ENCODE data around the gene ZNF619. TPM values are rescaled to one million over a fixed set of nuclear protein-coding genes. Genes with fewer than 3 reads are reported as not detected.

ZNF619 gene
- total and polyA plus RNA-seq, 4 donors: 0.50 to 7.1 (median 3.3) TPM

- DNase-seq: no peak
- no peak overlapping the region for H3K4me3 ChIP-seq (ENCODE audit: low read length in 2 of 2)
- H3K9me3 ChIP-seq (ENCODE audit: control insufficient read depth, low read length): peaks cover 9% of the 10 kb centered on the region
- no peaks in the 10 kb centered on the region for H3K27me3 ChIP-seq (ENCODE audit: control insufficient read depth in 1 of 2, insufficient read depth in 2 of 2, low read length in 1 of 2)
- 89 to 96% methylated on average over 3 of the region's 3 CpGs for WGBS, 2 donors
- intact Hi-C loops (cut with DNase I): loop anchor here (10.0 kb wide), 3 partner anchors 54 to 1566 kb away; partner anchors contain the start of genes EIF1B (in 1 of the 2), TRAK1 (in 1 of the 2) and ZNF619 (in 1 of the 2)
- no peak overlapping the region for H3K27ac ChIP-seq (ENCODE audit: low read depth in 1 of 2, low read length in 2 of 2)
- no peaks in the 10 kb centered on the region for H3K4me1 ChIP-seq (ENCODE audit: control insufficient read depth in 1 of 2, insufficient read depth in 2 of 2, low read length in 2 of 2)
- peaks cover 20 to 33% of the 10 kb centered on the region in 2 donors for H3K36me3 ChIP-seq (ENCODE audit: control insufficient read depth in 1 of 2, insufficient read depth in 2 of 2, low read length in 1 of 2)
- ATAC-seq (ENCODE audit: low FRiP score): no peak
Measured at GRCh38 chr3:40528426-40528825, 51.5 kb downstream of the ZNF619 start.

GRCh38 chr3:40532252-40532651 lies 55.3 kb downstream of the ZNF619 start:
- Histone ChIP-seq H3K4me3 (ENCODE audit: low read length in 2 of 2) (no peak overlapping the region), H3K27me3 (ENCODE audit: control insufficient read depth in 1 of 2, insufficient read depth in 2 of 2, low read length in 1 of 2) (no peaks in the 10 kb centered on the region), H3K27ac (ENCODE audit: low read depth in 1 of 2, low read length in 2 of 2) (no peak overlapping the region), H3K36me3 (ENCODE audit: control insufficient read depth in 1 of 2, insufficient read depth in 2 of 2, low read length in 1 of 2) (peaks cover 34 to 42% of the 10 kb centered on the region in 2 donors), H3K9me3 (ENCODE audit: control insufficient read depth, low read length) (peaks cover 20% of the 10 kb centered on the region), H3K4me1 (ENCODE audit: control insufficient read depth in 1 of 2, insufficient read depth in 2 of 2, low read length in 2 of 2) (no peaks in the 10 kb centered on the region)
- ATAC-seq (ENCODE audit: low FRiP score) (no peak), DNase-seq (no peak)
- WGBS, 2 donors: 98 to 100% methylated on average over 5 of the region's 5 CpGs
- intact Hi-C loops (cut with DNase I): no loop called here

GRCh38 chr3:40534283-40534682 lies 57.4 kb downstream of the ZNF619 start:
- peaks cover 22% of the 10 kb centered on the region for H3K9me3 ChIP-seq (ENCODE audit: control insufficient read depth, low read length)
- no peaks in the 10 kb centered on the region for H3K4me1 ChIP-seq (ENCODE audit: control insufficient read depth in 1 of 2, insufficient read depth in 2 of 2, low read length in 2 of 2)

More at GRCh38 chr3:40534283-40534682, 57.4 kb downstream of the ZNF619 start:
- ATAC-seq (ENCODE audit: low FRiP score) (no peak), DNase-seq (no peak)
- no peaks in the 10 kb centered on the region for H3K27me3 ChIP-seq (ENCODE audit: control insufficient read depth in 1 of 2, insufficient read depth in 2 of 2, low read length in 1 of 2)
- intact Hi-C loops (cut with DNase I): no loop called here
- H3K4me3 ChIP-seq (ENCODE audit: low read length in 2 of 2): no peak overlapping the region
- peaks cover 34 to 38% of the 10 kb centered on the region in 2 donors for H3K36me3 ChIP-seq (ENCODE audit: control insufficient read depth in 1 of 2, insufficient read depth in 2 of 2, low read length in 1 of 2)
- H3K27ac ChIP-seq (ENCODE audit: low read depth in 1 of 2, low read length in 2 of 2): no peak overlapping the region

Other genes with a start within 250 kb of the ZNF619 start
- gene EIF1B, start 167.4 kb upstream of the ZNF619 start, total RNA-seq: 10 to 100 TPM; 51.3 to 51.6 TPM
- 10 to 100 TPM; 74.0 to 79.2 TPM for gene EIF1B, start 167.4 kb upstream of the ZNF619 start, polyA plus RNA-seq
- 1 to 10 TPM; 1.6 to 2.2 TPM for gene ENTPD3, start 89.9 kb upstream of the ZNF619 start, total RNA-seq
- gene ENTPD3, start 89.9 kb upstream of the ZNF619 start, polyA plus RNA-seq: under 1 TPM; 0.10 to 0.50 TPM
- gene RPL14, start 19.8 kb upstream of the ZNF619 start, total RNA-seq: 1,000 to 10,000 TPM; 1,300 to 1,335 TPM
- gene RPL14, start 19.8 kb upstream of the ZNF619 start, polyA plus RNA-seq: 1,000 to 10,000 TPM; 1,102 to 1,500 TPM
- gene ZNF620, start 28.9 kb downstream of the ZNF619 start, total RNA-seq: 1 to 10 TPM; 4.7 to 5.1 TPM
- 10 to 100 TPM in 1 of 2 donors, 1 to 10 TPM in 1; 3.7 to 12.3 TPM for gene ZNF620, start 28.9 kb downstream of the ZNF619 start, polyA plus RNA-seq
- gene ZNF621, start 47.8 kb downstream of the ZNF619 start, total RNA-seq: 10 to 100 TPM; 24.1 to 35.1 TPM
- 10 to 100 TPM; 11.3 to 21.5 TPM for gene ZNF621, start 47.8 kb downstream of the ZNF619 start, polyA plus RNA-seq

All from aorta (tissue), 5 donors.